EH (cell line): ENCODE data around the gene NFATC4.

Experiments used
- DNase-seq: peaks from one replicate; pipeline ENCODE4 v3.0.0-alpha.2; 2015; ENCODE audit warnings: low read depth

Gene NFATC4

DNA sequence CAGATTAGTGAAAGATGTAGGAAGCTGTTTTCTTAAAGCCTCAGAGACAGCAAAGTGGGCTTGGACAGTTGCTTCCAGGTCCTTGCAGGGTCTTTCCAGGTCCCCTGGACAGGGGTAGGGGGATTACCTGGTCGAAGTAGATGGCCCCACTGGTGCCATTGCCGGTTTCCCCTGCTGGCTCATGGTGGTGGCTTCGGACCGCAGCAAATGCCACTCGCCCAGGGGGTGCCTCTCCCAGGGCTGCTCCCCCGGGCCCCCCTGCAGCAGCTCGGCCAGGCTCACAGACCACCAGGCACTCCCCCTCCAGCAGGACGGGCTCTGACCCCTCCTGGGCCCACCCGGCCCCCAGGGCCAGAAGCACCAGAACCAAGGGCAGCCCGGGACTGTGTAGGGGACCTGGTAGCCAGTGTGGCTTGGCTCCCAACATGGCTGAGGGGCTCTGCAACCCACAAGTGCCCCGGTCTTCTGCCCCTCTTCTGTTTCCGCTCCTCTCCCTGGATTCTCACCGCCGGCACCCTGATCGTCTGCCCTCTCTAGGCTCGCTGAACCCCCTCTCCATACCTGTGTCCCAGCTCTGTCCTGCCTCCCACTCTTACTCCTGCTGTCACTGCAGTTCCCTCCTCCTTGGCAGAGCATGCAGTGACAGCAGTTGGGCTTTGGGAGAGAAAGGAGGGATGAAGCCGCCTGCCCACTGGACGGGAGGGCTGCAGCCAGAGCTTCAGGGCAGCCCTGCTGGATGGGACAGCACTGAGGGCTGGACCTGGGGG is 60.8 kb downstream of the NFATC4 start:
- DNase-seq, result no peak
